ENCODE measurements around the gene CLEC11A.

DNA sequence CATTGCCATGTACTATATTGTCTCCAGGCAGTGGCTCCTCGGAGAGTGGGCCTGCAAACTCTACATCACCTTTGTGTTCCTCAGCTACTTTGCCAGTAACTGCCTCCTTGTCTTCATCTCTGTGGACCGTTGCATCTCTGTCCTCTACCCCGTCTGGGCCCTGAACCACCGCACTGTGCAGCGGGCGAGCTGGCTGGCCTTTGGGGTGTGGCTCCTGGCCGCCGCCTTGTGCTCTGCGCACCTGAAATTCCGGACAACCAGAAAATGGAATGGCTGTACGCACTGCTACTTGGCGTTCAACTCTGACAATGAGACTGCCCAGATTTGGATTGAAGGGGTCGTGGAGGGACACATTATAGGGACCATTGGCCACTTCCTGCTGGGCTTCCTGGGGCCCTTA, 47.7 kb downstream of the CLEC11A start:
- TF ChIP-seq, protein P1, sequence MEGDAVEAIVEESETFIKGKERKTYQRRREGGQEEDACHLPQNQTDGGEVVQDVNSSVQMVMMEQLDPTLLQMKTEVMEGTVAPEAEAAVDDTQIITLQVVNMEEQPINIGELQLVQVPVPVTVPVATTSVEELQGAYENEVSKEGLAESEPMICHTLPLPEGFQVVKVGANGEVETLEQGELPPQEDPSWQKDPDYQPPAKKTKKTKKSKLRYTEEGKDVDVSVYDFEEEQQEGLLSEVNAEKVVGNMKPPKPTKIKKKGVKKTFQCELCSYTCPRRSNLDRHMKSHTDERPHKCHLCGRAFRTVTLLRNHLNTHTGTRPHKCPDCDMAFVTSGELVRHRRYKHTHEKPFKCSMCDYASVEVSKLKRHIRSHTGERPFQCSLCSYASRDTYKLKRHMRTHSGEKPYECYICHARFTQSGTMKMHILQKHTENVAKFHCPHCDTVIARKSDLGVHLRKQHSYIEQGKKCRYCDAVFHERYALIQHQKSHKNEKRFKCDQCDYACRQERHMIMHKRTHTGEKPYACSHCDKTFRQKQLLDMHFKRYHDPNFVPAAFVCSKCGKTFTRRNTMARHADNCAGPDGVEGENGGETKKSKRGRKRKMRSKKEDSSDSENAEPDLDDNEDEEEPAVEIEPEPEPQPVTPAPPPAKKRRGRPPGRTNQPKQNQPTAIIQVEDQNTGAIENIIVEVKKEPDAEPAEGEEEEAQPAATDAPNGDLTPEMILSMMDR (IDR thresholded peaks at IDR 0.05; ENCODE audit: low read depth, low read length, missing input control): no peak
- TF ChIP-seq GABPA (IDR thresholded peaks at IDR 0.05 in 1 of 2, conservative IDR thresholded peaks at IDR 0.05 in 1 of 2) (no peak), JUND (IDR thresholded peaks at IDR 0.05) (no peak), TAF1 (conservative IDR thresholded peaks at IDR 0.05) (no peak), NR2F2 (IDR thresholded peaks at IDR 0.05) (no peak)
- TF ChIP-seq, protein P2, sequence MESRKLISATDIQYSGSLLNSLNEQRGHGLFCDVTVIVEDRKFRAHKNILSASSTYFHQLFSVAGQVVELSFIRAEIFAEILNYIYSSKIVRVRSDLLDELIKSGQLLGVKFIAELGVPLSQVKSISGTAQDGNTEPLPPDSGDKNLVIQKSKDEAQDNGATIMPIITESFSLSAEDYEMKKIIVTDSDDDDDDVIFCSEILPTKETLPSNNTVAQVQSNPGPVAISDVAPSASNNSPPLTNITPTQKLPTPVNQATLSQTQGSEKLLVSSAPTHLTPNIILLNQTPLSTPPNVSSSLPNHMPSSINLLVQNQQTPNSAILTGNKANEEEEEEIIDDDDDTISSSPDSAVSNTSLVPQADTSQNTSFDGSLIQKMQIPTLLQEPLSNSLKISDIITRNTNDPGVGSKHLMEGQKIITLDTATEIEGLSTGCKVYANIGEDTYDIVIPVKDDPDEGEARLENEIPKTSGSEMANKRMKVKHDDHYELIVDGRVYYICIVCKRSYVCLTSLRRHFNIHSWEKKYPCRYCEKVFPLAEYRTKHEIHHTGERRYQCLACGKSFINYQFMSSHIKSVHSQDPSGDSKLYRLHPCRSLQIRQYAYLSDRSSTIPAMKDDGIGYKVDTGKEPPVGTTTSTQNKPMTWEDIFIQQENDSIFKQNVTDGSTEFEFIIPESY (IDR thresholded peaks at IDR 0.05): no peak
- TF ChIP-seq, protein P3, sequence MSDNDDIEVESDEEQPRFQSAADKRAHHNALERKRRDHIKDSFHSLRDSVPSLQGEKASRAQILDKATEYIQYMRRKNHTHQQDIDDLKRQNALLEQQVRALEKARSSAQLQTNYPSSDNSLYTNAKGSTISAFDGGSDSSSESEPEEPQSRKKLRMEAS (IDR thresholded peaks at IDR 0.05): no peak

All from liver (tissue), 3 donors.